T-helper 17 cell (primary cell): Measurements from ENCODE around the gene CELA3B. TPM values are rescaled to one million over a fixed set of nuclear protein-coding genes. Genes with fewer than 3 reads are reported as not detected.
"Not testable (repeated sequence)": the region's sequence is repeated elsewhere in the genome, so short reads cannot be mapped to it uniquely, and the experiment has no call there.

Experiments
- ATAC-seq: fragments of 150-1000 bp; cut with Tn5 transposase; 2 replicates; pipeline ENCODE4 v1.10.0; 2021; ENCODE audit warnings: mild to moderate bottlenecking, moderate library complexity
- DNase-seq, 3 donors: peaks; one replicate each; pipeline versions ENCODE4 v3.0.0 to v3.0.0-alpha.2; 2020 to 2021
- H3K9me3 ChIP-seq: one replicate; pipeline ENCODE4 v1.7.0; 2013; ENCODE audit warnings: low read length, mild to moderate bottlenecking; ENCODE audit not compliant: control insufficient read depth, poor library complexity, severe bottlenecking
- H3K27ac Mint-ChIP-seq: one replicate; pipeline ENCODE4 v1.8.0; 2022; ENCODE audit warnings: mild to moderate bottlenecking, moderate library complexity, mixed read lengths
- H3K27me3 Mint-ChIP-seq: one replicate; pipeline ENCODE4 v1.8.0; 2022; ENCODE audit warnings: mixed read lengths
- H3K36me3 Mint-ChIP-seq: one replicate; pipeline ENCODE4 v1.8.0; 2022; ENCODE audit warnings: low read depth, mixed read lengths
- H3K4me1 Mint-ChIP-seq: one replicate; pipeline ENCODE4 v1.8.0; 2022; ENCODE audit warnings: mild to moderate bottlenecking, mixed read lengths
- H3K4me3 Mint-ChIP-seq: one replicate; pipeline ENCODE4 v1.8.0; 2022; ENCODE audit warnings: mild to moderate bottlenecking, moderate library complexity, mixed read lengths
- total RNA-seq, 4 donors: library from RNA in 2 of 4; stranded (reverse) in 2 of 4; gene quantifications; one replicate each; pipeline ENCODE4 v1.2.3 and lab custom pipeline; 2022 to 2026

The CELA3B gene
- total RNA-seq (not detected), total RNA-seq (lab: John Stamatoyannopoulos, UW) (0 reads per million in 2 donors)

GRCh38 chr1:21976703-21977239 is at the start of gene CELA3B:
CELA3B (plus strand) TSS chr1:21977022; CDS start chr1:21977040, 18 bp downstream.
- not testable (repeated sequence) for H3K9me3 ChIP-seq, H3K4me3 Mint-ChIP-seq, DNase-seq, H3K27ac Mint-ChIP-seq, ATAC-seq, H3K36me3 Mint-ChIP-seq, H3K4me1 Mint-ChIP-seq
- peaks cover 15% of the 10 kb centered on the region for H3K27me3 Mint-ChIP-seq

- Mint-ChIP-seq H3K36me3 (peaks cover 4% of the 10 kb centered on the region), H3K27ac (no peak overlapping the region), H3K4me3 (no peak overlapping the region), H3K4me1 (peaks cover 4% of the 10 kb centered on the region), H3K27me3 (peaks cover 10% of the 10 kb centered on the region)
- H3K9me3 ChIP-seq = no peaks in the 10 kb centered on the region
- no peak for DNase-seq
- no peak for ATAC-seq
These were observed 49.1 kb upstream of the CELA3B start for GRCh38 chr1:21927533-21928237.

GRCh38 chr1:21930080-21930571 is 46.7 kb upstream of the CELA3B start:
- ATAC-seq = no peak
- H3K4me3 Mint-ChIP-seq = no peak overlapping the region
- peaks cover 6% of the 10 kb centered on the region for H3K4me1 Mint-ChIP-seq
- peaks cover 10% of the 10 kb centered on the region for H3K27me3 Mint-ChIP-seq
- peaks cover 4% of the 10 kb centered on the region for H3K36me3 Mint-ChIP-seq
- H3K9me3 ChIP-seq = no peaks in the 10 kb centered on the region
- no peak for DNase-seq
- no peak overlapping the region for H3K27ac Mint-ChIP-seq

- H3K27me3 Mint-ChIP-seq = peaks cover 14% of the 10 kb centered on the region
- peaks cover 4% of the 10 kb centered on the region for H3K36me3 Mint-ChIP-seq
- peaks cover 6% of the 10 kb centered on the region for H3K4me1 Mint-ChIP-seq
- H3K9me3 ChIP-seq = no peaks in the 10 kb centered on the region
- DNase-seq (no peak), ATAC-seq (no peak)
- no peak overlapping the region for H3K27ac Mint-ChIP-seq
- H3K4me3 Mint-ChIP-seq = no peak overlapping the region
These were observed 46.1 kb upstream of the CELA3B start for GRCh38 chr1:21930629-21931170.

- no peak overlapping the region for H3K27ac Mint-ChIP-seq
- peaks cover 4% of the 10 kb centered on the region for H3K36me3 Mint-ChIP-seq
- ATAC-seq (no peak), DNase-seq (no peak)
- peaks cover 15% of the 10 kb centered on the region for H3K27me3 Mint-ChIP-seq
- peaks cover 6% of the 10 kb centered on the region for H3K4me1 Mint-ChIP-seq
- H3K9me3 ChIP-seq = no peaks in the 10 kb centered on the region
- no peak overlapping the region for H3K4me3 Mint-ChIP-seq
These were observed 45.4 kb upstream of the CELA3B start for GRCh38 chr1:21931171-21932093.

GRCh38 chr1:21932127-21932526 is 44.7 kb upstream of the CELA3B start:
- no peak overlapping the region for H3K4me3 Mint-ChIP-seq
- H3K4me1 Mint-ChIP-seq = peaks cover 6% of the 10 kb centered on the region
- no peak for ATAC-seq
- no peaks in the 10 kb centered on the region for H3K9me3 ChIP-seq
- H3K27me3 Mint-ChIP-seq = peaks cover 15% of the 10 kb centered on the region
- H3K27ac Mint-ChIP-seq = no peak overlapping the region
- no peak for DNase-seq
- peaks cover 4% of the 10 kb centered on the region for H3K36me3 Mint-ChIP-seq

GRCh38 chr1:21933397-21934248 is 43.2 kb upstream of the CELA3B start:
- H3K9me3 ChIP-seq = no peaks in the 10 kb centered on the region
- no peak for DNase-seq
- Mint-ChIP-seq H3K4me1 (peaks cover 16% of the 10 kb centered on the region), H3K4me3 (peak overlapping the region; percentile 25), H3K27ac (no peak overlapping the region), H3K36me3 (peaks cover 8% of the 10 kb centered on the region), H3K27me3 (peaks cover 24% of the 10 kb centered on the region)
- no peak for ATAC-seq

GRCh38 chr1:21935393-21935804 is 41.4 kb upstream of the CELA3B start:
- Mint-ChIP-seq H3K27ac (no peak overlapping the region), H3K4me3 (peak overlapping the region; percentile 63), H3K4me1 (peaks cover 14% of the 10 kb centered on the region), H3K36me3 (peaks cover 4% of the 10 kb centered on the region), H3K27me3 (peaks cover 26% of the 10 kb centered on the region)
- no peaks in the 10 kb centered on the region for H3K9me3 ChIP-seq
- ATAC-seq (no peak), DNase-seq (no peak)

- Mint-ChIP-seq H3K36me3 (peaks cover 4% of the 10 kb centered on the region), H3K4me1 (peaks cover 14% of the 10 kb centered on the region), H3K27me3 (peaks cover 26% of the 10 kb centered on the region), H3K4me3 (peak overlapping the region; percentile 76), H3K27ac (no peak overlapping the region)
- DNase-seq = no peak
- ATAC-seq = no peak
- no peaks in the 10 kb centered on the region for H3K9me3 ChIP-seq
These were observed 40.9 kb upstream of the CELA3B start for GRCh38 chr1:21935891-21936365.

GRCh38 chr1:21936366-21937031 is 40.3 kb upstream of the CELA3B start:
- H3K36me3 Mint-ChIP-seq = peaks cover 4% of the 10 kb centered on the region
- H3K4me3 Mint-ChIP-seq = peak overlapping the region; percentile 76
- peak; percentile 22 for ATAC-seq
- no peak overlapping the region for H3K27ac Mint-ChIP-seq
- no peak for DNase-seq
- no peaks in the 10 kb centered on the region for H3K9me3 ChIP-seq
- peaks cover 14% of the 10 kb centered on the region for H3K4me1 Mint-ChIP-seq
- H3K27me3 Mint-ChIP-seq = peaks cover 26% of the 10 kb centered on the region

- Mint-ChIP-seq H3K4me1 (peaks cover 14% of the 10 kb centered on the region), H3K4me3 (peak within 1 kb of the TSS; percentile 99), H3K27ac (no peak within 1 kb of the TSS), H3K27me3 (peaks cover 22% of the 10 kb centered on the region), H3K36me3 (peaks cover 4% of the 10 kb centered on the region)
- ATAC-seq (peak; percentile 51), DNase-seq (no peak)
- H3K9me3 ChIP-seq = no peaks in the 10 kb centered on the region
These were observed 39.8 kb upstream of the CELA3B start, which contains the start of gene HSPG2 for GRCh38 chr1:21937034-21937371. HSPG2 (minus strand) TSS chr1:21937310; CDS start chr1:21937217, 93 bp downstream.
